GM19043 (cell line): ENCODE measurements around the gene ZNF81.
A peak's percentile ranks its signal among the peaks of the same experiment; 100 is the strongest.
"Not testable (repeated sequence)": the region's sequence is repeated elsewhere in the genome, so short reads cannot be mapped to it uniquely, and the experiment has no call there.

Source experiments
- ATAC-seq: cut with Tn5 transposase; IDR thresholded peaks from one replicate; pipeline ENCODE4 v1.9.1; 2021; ENCODE audit warnings: low read depth; ENCODE audit not compliant: unreplicated experiment

Gene ZNF81

DNA sequence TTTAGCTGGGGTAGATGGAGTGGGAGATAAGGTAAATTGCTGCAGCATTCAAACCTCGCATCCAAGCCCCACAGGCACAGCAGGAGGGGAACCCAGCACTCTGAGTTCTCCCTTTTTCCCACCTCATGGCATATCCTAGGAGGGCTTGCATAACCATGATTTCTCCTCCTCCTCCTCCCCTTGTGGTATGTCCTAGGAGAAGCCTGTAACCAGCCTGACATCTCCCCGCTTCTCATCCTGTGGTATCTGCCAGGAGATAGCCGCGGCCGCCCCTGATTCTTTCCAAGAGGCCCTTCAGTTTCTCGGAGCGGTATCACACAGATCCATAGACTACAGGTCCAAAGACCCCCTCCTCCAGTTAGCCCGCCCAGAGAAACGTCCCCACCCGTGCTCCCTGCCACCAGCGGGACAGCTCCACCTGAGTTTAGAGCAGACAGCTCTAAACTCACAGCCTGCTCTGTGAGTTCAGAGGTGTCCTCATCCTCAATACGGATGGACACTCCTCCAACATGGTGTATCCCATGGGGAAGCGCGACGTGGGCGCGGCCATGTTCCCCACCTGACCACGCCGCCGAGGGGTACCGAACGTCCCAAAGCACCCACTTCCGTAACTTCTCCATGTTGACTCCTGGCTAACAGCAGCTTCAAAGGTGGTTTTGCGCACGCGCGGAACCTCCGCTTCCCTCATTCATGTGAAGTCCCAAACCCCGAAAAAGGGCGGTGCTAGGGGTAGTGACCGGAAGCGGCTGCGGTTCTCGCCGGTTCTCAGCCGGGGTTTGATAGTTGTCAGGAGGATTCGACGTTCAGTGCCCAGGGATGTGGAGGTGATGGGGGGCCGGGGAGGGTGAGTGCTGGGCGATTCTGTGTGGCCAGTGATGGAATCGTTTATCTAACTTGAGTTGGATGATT lies at the start of gene ZNF81:
TSS of gene ZNF81 (plus strand) at position 739 of the 909 bp plus-strand sequence. CDS start 9,366 bp downstream, outside the sequence.
- ATAC-seq = peak; percentile 78

DNA sequence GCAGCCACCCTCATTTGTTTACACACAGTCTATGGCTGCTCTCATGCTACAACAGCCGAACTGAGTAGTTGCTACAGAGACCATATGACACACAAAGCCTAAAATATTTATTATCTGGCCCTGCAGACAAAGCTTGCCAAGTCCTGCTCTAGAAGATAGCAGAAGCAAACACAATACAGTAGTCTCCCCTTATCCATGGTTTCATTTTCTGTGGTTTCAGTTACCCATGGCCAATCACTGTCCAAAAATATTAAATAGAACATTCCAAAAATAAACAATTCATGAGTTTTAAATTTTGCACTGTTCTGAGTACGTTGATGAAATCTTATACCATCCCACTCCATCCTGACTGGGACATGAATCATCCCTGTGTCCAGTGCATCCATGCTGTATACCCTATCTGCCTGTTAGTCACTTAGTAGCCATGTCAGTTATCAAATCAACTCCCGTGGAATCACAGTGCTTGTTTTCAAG lies 40.2 kb upstream of the ZNF81 start:
- no peak for ATAC-seq

DNA sequence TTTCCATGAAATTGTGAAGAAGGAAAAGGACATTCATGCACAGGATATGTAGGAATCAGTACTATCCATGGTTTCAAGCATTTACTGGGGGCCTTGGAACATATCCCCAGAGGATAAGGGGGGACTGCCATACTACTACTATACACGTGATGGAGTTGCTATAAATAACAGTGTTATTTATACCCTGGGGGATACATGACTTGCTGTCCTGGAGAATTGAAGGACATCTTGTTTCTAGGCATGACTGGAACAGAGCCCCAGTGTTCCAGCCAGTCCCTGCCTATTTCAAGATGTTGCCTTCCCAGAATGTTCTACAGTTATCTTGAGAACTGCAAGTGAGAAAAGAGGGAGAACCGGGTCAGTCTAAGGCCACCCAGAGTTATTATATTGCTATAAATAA lies 39.6 kb upstream of the ZNF81 start:
- ATAC-seq = no peak

DNA sequence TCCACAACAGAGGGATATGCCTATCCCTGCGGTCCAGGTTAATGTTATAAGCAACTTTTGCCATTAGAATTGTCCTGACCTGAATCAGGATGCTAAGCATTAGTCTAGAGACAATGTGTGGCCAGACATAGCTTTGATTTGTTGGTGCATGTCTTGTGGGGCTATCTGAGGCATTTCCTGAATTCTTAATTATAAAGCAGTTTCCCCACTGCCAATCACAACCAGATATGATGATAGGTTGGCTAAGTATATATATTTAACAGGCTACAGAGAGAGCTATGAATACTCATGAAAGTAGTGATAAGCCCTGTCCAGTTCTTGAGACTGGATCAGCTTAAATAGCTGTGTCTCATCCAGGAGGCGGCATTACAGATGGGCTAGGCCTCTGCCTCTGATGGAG lies 37.8 kb upstream of the ZNF81 start:
- no peak for ATAC-seq

DNA sequence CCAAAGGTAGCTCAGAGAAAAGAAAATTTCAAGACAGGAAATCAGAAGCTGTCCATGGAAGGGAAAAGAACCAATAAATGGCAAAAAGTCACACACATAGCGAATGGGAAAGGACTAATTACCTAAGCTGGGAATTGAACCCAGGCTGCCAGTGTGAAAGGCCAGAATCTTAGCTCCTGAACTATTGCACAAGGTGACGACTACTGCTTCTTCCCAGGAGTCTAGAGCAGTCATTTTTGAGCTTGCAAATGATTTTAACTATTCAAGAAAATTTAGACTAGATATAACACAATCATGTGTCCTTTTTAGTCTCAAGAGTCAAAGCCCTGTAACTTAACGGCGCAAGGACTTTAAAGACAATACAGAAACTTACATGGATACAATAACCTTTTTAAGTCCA lies 34.1 kb upstream of the ZNF81 start:
- no peak for ATAC-seq

DNA sequence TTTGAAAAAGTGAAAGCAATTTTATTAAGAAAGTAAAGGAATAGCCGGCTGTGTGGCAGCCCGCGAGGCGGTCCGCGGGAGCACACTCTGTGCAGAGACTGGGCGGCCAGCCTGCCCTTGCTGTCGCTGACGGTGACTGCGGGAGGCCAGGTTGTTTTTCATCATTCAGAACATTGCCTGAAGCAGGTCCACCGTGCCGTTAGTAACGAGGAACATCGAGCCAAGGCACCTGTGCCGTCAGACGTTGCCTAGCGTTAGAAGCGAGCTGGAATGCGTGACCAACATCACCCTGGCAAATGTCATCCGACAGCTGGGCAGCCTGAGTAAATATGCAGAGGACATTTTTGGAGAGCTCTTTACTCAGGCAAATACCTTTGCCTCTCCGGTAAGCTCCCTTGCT lies 33.6 kb upstream of the ZNF81 start:
- ATAC-seq = not testable (repeated sequence)

DNA sequence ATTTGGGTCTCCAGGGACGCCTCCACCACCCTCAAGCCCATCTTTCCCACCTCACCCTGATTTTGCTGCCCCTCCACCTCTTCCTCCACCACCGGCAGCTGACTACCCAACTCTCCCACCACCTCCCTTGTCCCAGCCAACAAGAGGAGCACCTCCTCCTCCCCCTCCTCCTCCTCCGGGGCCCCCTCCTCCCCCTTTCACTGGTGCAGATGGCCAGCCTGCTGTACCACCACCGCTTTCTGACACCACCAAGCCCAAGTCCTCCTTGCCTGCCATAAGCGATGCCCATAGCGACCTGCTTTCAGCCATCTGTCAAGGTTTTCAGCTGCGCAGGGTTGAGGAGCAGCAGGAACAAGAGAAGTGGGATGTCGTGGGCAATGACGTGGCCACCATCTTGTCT lies 32.4 kb upstream of the ZNF81 start:
- ATAC-seq = no peak

DNA sequence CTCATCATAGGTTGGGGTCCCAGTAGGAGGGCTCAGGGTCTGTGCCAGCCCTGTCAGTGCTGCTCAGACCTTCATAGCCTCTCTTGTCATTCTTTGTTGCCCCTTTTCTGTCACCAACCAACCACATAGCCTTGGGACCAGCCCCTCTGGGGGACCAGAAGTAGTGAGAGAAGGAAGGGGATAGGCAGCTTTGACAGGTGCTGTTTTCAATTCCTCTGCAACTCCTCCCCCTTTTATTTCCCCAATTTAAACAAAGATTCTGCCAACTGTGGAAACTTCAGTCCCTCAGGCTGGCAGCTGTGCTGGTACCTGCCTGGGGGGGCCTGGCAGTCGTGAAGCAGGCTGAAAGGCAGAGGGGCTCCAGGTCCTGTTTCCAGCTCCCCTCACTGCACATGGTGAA lies 30.9 kb upstream of the ZNF81 start:
- ATAC-seq = not testable (repeated sequence)

DNA sequence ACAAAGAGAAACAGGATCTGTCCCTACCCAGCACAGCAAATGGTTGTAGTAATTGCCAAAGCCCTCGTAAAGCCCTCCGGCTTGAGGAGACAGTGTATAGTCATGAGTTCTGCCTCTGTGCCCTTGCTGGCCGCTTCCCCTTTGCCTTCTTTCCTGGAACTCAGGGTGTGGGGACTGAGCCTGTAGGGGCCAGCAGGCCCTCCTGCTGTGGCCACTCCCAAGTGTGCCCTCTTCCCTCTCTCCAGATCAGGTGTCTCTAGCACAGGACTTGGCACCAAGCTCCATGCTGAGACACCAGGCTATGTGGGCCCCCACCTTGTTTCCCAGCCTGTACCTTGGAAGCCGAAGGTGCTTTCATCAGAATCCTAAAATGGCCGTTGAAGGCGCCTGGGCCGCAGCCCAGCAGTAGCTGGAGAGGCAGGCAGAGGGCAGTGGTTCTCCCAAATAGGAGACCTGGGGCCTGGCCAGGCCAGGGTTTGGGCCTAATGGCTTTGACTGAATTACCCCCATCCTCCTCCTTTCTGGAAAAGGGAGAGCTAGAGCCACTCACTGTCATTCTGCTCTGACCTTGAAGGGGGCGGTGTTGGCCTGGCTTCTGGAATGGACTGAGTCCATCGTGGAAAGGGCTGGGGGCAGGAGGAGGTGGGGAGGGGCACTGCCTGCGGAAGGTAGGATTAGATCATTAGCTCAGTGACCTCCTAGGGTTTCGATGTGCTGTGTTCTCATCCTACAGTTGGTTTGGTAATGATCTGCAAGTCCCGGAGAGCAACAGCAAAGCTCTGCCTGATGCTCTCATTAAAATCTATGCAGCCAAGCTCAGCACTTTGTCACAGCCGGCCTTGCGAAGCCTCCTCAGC lies 30.1 kb upstream of the ZNF81 start:
- ATAC-seq = not testable (repeated sequence)

DNA sequence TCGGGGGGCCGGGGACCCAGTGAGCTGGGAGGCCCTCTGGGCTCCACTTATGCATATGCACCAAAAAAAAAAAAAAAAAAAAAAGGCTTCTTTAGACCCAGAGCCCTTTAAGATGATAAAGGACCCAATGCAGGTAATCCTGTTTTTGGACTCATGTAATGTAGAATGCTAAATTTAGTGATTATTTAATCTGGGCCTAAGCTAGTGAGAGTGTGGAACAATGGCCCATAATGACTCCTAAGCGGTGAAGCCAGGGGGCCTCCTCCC lies 29.5 kb upstream of the ZNF81 start:
- ATAC-seq = not testable (repeated sequence)

DNA sequence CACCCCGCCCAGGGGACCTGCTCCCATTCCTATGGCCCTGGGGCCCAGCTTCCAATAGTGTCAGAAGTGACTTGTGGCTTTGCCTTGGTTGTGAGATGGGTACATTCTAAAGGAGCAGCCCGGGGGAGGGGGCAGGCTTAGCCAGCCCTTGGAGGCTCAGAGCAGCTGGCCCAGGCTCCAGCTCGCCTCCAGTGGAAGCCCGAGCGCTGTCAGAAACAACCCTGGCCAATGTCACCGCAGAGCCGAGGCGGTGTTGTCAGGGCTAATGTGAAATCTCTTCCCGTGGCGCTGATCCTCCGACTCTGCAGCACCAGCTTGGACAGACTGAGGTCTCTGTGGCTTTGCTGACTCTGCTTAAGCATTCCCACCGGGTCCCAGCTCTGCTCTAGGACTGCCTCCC lies 29.2 kb upstream of the ZNF81 start:
- ATAC-seq = no peak

DNA sequence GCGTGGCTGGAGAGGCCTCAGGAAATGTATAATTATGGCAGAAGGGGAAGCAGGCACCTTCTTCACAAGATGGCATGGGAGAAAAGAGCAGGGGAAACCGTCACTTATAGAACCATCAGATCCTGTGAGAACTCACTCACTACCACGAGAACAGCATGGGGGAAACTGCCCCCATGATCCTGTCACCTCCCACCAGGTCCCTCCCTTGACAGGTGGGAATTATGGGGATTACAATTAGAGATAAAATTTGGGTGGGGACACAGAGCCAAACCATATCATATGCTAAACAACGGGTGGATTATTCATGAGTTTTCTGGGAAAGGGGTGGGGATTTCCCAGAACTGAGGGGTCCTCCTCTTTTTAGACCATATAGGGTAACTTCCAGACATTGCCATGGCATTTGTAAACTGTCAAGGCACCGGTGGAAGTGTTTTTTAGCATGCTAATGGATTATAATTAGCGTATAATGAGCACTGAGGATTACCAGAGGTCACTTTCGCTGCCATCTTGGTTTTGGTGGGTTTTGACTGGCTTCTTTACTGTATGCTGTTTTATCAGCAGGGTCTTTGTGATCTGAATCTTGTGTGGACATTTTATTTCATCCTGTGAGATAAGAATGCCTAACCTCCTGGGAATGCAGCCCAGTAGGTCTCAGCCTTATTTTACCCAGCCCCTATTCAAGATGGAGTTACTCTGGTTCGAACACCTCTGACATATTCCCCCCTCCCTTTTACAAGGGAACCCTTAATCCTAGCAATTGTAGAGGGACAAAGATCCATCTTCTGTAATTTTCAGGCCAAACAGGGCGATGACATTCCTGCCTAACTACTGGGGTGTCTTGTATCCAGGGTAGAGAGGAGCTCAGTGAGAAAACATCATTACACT lies 27.6 kb upstream of the ZNF81 start:
- ATAC-seq = no peak

DNA sequence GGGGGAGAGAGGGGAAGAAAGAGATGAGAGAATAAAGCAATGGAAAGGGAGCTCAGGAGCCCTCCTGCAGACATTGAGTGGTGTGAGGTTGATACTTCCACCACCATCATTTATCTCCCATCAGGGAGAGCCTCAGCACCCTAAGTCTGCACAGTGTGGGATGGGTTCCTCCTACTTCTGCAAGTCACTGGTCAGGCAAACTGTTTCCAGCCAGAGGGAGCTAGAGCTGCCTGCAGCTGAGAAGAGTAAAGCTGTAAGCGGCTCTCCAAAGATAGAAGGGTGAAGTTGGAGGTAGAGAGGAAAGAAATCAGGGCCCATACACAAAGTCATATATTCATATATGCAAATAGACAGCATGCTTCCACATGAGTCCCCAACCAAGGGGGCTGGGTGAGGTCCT lies 21.9 kb upstream of the ZNF81 start:
- ATAC-seq = no peak

DNA sequence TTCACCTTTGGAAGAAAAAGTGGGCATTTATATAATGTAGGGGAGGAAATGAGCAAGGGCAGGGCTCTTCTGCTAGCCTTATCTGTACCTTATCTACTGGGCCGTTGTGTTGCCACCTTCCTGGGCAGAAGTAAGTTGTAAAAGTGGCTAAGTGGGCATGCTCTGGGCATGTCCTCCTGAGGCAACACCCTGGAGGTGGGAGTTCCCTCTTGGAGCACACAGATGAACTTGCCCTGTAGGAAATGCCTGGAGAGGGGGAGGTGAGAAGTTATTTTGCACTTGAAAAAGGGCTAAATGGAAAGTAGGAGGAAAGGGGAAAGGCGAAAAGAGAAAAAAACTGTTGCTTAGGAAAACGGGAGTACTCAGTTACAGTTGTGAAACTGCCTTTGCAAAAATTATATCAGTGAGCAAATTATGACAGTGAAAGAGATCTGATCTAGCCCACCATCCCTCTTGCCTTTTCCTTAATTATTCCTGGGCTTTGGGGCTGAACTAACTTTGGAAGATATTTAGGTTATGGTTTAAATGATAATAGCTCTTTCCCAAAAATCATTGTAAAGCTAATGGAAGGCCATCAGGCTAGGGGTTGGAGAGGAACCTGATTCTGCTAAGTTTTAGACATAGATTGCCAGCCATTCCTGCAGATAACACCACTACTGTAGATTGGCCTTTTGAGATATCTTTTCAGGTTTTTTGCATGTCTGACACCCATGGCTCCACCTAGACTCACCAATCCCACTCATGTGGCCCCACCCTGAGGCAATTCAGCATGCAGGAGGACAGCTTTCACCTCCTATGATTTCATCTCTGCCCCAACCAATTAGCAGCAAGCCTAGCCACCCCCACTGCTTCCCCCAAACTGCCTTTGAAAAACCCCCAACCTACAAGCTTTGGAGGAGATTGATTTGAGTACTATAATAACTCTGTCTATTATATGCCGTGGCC lies 20.5 kb upstream of the ZNF81 start:
- ATAC-seq = no peak

DNA sequence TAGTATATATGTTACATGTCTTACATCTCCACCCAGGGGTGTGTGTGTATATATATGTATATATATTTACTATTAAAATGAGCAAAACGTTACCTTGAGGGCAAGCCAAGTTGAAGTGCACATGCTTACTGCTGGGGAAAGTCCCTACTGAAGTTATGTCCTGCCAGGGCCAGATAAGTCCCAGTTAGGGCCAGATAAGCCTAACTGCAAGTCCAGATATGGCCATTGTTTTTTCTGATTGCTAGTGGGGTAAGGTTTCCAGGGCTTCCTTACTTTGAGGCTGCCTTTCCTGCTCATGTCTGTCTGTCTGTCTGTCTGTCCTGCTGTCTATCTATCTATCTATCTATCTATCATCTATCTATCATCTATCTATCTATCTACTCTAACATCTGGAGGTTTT lies 19.3 kb upstream of the ZNF81 start:
- ATAC-seq = no peak

DNA sequence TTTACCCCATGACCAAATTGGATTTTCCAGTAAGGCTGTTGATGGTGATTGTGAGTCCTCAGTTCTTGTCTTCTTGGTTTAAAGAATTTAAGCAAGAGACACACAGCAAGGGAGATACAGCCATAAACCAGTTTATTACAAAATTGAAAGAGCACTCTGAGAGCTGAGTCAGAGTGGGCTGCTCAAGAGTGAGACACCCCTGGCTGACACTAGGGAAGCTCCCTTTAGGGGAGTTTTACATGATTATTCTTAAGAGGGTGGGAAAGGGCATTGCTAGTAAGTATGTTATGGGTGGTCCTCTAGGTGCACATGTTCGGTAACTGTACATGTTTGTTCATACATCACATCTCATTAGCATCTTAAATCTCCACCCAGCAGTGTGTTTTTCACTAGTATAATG lies 18.8 kb upstream of the ZNF81 start:
- no peak for ATAC-seq

DNA sequence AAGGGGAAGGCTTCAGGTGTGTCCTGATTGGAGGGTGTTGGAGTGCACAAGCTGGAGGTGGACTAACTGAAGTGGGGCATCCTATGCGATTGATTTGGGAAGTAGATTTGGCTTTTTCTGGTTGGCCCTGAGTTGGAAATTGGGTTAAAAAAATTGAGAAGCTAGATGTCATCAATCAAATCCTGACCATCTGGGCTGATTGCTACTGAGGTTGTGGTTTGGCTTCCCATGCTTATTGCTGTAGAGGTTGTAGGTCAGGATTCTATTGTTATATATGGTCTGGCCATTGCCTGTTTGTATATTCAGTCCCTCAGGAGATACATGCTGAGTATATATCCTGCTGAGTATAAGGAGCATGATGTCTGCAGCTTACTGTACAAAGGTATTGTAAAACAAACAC lies 7.7 kb upstream of the ZNF81 start:
- ATAC-seq = no peak

DNA sequence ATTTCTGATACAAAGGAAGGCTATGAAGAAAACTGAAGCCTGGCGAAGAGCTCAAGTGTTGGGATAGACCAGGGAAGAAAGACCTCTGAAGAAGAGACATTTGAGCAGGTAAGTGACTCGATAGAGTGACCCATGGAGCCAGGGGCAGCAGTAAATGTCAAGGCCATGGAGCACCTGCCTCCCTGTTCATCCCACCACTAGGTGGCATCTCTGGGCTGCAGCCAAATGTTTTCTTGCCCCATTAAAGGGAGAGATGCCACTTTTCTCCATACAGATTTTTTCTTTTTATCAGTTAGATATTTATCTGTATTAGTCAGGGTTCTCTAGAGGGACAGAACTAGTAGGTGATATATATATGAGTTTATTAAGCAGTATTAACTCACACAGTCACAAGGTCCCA lies 4.9 kb upstream of the ZNF81 start:
- no peak for ATAC-seq

DNA sequence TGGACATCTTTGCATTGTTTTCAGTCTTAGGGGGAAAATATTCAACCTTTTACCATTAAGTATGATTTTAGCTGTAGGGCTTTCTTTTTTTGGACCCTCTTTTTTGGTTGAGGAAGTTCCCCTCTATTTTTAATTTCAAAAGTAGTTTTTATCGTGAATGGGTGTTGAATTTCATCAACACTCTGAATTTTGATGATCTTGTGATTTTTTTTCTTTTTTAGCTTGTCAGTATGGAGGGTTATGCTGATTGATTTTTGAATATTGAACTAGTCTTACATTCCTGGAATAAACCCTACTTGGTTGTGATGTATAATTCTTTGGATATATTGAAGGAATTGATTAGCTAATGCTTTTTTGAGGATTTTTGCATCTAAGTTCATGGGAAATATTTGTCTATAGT lies 1.7 kb downstream of the ZNF81 start:
- ATAC-seq = no peak

DNA sequence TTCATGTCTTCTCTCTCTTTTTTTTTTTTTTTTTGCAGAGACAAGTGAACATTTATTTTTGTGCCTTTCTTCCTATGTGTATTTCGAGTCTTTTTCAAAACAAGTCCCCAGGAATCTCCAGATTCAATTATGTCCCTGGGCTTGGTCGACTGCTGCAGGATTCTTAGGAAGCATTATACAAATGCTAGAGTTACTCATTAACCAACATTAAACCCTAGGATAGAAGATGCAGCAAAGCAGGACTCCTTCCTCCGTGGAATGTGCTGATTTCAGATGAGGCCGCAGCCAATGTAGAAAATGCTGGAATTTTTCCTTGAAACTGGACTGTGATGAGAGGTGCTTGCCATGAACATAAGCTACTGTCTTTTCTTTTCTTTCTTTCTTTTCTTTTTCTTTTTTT lies 3.4 kb downstream of the ZNF81 start:
- ATAC-seq = no peak
